SIG-M5 treated with dmso at 0.1 percent for 504 hours (cell line): ENCODE data around the gene CGNL1.

Experiments
- DNase-seq: peaks from one replicate; lab custom pipeline; 2025; ENCODE audit not compliant: unreplicated experiment; lab: John Stamatoyannopoulos, UW

CGNL1 gene

GRCh38 chr15:57519806-57520205 is 143.5 kb downstream of the CGNL1 start:
- no peak for DNase-seq

GRCh38 chr15:57521503-57521902 is 145.2 kb downstream of the CGNL1 start:
- no peak for DNase-seq

GRCh38 chr15:57522148-57522547 is 145.8 kb downstream of the CGNL1 start:
- no peak for DNase-seq

GRCh38 chr15:57525581-57525980 is 149.3 kb downstream of the CGNL1 start:
- DNase-seq: no peak

GRCh38 chr15:57526076-57526475 is 149.8 kb downstream of the CGNL1 start:
- no peak for DNase-seq

- DNase-seq: no peak
Measured at GRCh38 chr15:57526615-57527014, 150.3 kb downstream of the CGNL1 start.

GRCh38 chr15:57527382-57528091 is 151.2 kb downstream of the CGNL1 start:
- peak; percentile 71 for DNase-seq

GRCh38 chr15:57528940-57529565 is 152.7 kb downstream of the CGNL1 start:
- DNase-seq: no peak

GRCh38 chr15:57529748-57530147 is 153.4 kb downstream of the CGNL1 start:
- no peak for DNase-seq

- DNase-seq: no peak
Measured at GRCh38 chr15:57532731-57533447, 156.6 kb downstream of the CGNL1 start.

- DNase-seq: no peak
Measured at GRCh38 chr15:57533448-57533799, 157.1 kb downstream of the CGNL1 start.

GRCh38 chr15:57534281-57534680 is 158.0 kb downstream of the CGNL1 start:
- no peak for DNase-seq

GRCh38 chr15:57537072-57537471 is 160.8 kb downstream of the CGNL1 start:
- DNase-seq: no peak

GRCh38 chr15:57537488-57538264 is 161.4 kb downstream of the CGNL1 start:
- DNase-seq: no peak

- DNase-seq: no peak
Measured at GRCh38 chr15:57538265-57538529, 161.9 kb downstream of the CGNL1 start.

GRCh38 chr15:57538821-57539220 is 162.5 kb downstream of the CGNL1 start:
- no peak for DNase-seq

GRCh38 chr15:57540211-57540610 is 163.9 kb downstream of the CGNL1 start:
- DNase-seq: no peak

GRCh38 chr15:57540736-57541135 is 164.4 kb downstream of the CGNL1 start:
- DNase-seq: no peak

- DNase-seq: no peak
Measured at GRCh38 chr15:57541271-57541670, 165.0 kb downstream of the CGNL1 start.

- peak; percentile 26 for DNase-seq
Measured at GRCh38 chr15:57541805-57542504, 165.7 kb downstream of the CGNL1 start.

- no peak for DNase-seq
Measured at GRCh38 chr15:57542505-57542817, 166.2 kb downstream of the CGNL1 start.
